GM21717 (cell line): Measurements from ENCODE around the gene ANK2.

Experiments
- ATAC-seq: cut with Tn5 transposase; IDR thresholded peaks from one replicate; pipeline ENCODE4 v1.9.1; 2021; ENCODE audit warnings: mild to moderate bottlenecking, moderate library complexity; ENCODE audit not compliant: unreplicated experiment

The ANK2 gene

GRCh38 chr4:113383111-113383785 is 333.8 kb downstream of the ANK2 start:
- ATAC-seq: no peak

GRCh38 chr4:113384600-113384999 is 335.1 kb downstream of the ANK2 start:
- ATAC-seq: no peak

- ATAC-seq: no peak
These were observed 335.9 kb downstream of the ANK2 start for GRCh38 chr4:113385281-113385899.

GRCh38 chr4:113389160-113389559 is 339.7 kb downstream of the ANK2 start:
- ATAC-seq: no peak

- no peak for ATAC-seq
These were observed 341.4 kb downstream of the ANK2 start for GRCh38 chr4:113390850-113391249.

- ATAC-seq: no peak
These were observed 344.8 kb downstream of the ANK2 start for GRCh38 chr4:113394108-113394729.

- ATAC-seq: peak; percentile 91
These were observed 345.5 kb downstream of the ANK2 start for GRCh38 chr4:113394730-113395530.

- no peak for ATAC-seq
These were observed 347.8 kb downstream of the ANK2 start for GRCh38 chr4:113397114-113397701.

- no peak for ATAC-seq
These were observed 349.1 kb downstream of the ANK2 start for GRCh38 chr4:113398441-113399143.

GRCh38 chr4:113404167-113404571 is 354.7 kb downstream of the ANK2 start:
- ATAC-seq: no peak

GRCh38 chr4:113404841-113405240 is 355.4 kb downstream of the ANK2 start:
- no peak for ATAC-seq

- ATAC-seq: no peak
These were observed 356.6 kb downstream of the ANK2 start for GRCh38 chr4:113405874-113406722.

GRCh38 chr4:113406723-113407016 is 357.2 kb downstream of the ANK2 start:
- no peak for ATAC-seq

- no peak for ATAC-seq
These were observed 358.0 kb downstream of the ANK2 start for GRCh38 chr4:113407409-113407808.

GRCh38 chr4:113409181-113409580 is 359.7 kb downstream of the ANK2 start:
- no peak for ATAC-seq

- no peak for ATAC-seq
These were observed 361.2 kb downstream of the ANK2 start for GRCh38 chr4:113410686-113411085.

- no peak for ATAC-seq
These were observed 362.1 kb downstream of the ANK2 start for GRCh38 chr4:113411496-113411938.

- no peak for ATAC-seq
These were observed 370.2 kb downstream of the ANK2 start for GRCh38 chr4:113419631-113420030.

GRCh38 chr4:113420938-113421337 is 371.5 kb downstream of the ANK2 start:
- ATAC-seq: no peak

GRCh38 chr4:113423631-113424030 is 374.2 kb downstream of the ANK2 start:
- no peak for ATAC-seq
